ENCODE measurements around the gene CFL2.

DNA sequence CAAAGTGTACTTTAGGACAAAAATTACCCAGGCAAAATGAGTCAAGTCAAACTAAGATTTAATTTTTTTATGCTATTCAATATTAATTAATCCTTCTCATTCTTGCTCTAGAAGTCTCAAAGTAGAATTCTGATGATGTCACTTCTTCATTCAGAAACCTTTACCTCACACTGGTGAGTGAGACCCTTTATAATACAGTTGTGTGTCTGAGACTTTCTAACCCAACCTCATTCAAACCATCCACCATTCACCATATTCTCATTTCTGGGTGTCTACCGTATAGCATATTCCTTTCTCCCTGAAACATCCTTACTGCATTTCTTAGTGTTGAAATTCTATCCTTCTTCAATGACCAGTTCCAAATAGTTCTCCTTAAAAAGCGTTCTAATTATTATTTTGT is 40.8 kb upstream of the CFL2 start:
- TF ChIP-seq CREB1 (CRISPR knock-in tag; IDR thresholded peaks at IDR 0.05) (no peak), NR1H2 (CRISPR knock-in tag; IDR thresholded peaks at IDR 0.05) (no peak), GTF2I (CRISPR knock-in tag; conservative IDR thresholded peaks at IDR 0.05) (no peak), TCF7 (CRISPR knock-in tag; IDR thresholded peaks at IDR 0.05; ENCODE audit: low read depth) (no peak)
- TF ChIP-seq, protein P1, sequence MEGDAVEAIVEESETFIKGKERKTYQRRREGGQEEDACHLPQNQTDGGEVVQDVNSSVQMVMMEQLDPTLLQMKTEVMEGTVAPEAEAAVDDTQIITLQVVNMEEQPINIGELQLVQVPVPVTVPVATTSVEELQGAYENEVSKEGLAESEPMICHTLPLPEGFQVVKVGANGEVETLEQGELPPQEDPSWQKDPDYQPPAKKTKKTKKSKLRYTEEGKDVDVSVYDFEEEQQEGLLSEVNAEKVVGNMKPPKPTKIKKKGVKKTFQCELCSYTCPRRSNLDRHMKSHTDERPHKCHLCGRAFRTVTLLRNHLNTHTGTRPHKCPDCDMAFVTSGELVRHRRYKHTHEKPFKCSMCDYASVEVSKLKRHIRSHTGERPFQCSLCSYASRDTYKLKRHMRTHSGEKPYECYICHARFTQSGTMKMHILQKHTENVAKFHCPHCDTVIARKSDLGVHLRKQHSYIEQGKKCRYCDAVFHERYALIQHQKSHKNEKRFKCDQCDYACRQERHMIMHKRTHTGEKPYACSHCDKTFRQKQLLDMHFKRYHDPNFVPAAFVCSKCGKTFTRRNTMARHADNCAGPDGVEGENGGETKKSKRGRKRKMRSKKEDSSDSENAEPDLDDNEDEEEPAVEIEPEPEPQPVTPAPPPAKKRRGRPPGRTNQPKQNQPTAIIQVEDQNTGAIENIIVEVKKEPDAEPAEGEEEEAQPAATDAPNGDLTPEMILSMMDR (IDR thresholded peaks at IDR 0.05), result no peak
- TF ChIP-seq, protein P2, sequence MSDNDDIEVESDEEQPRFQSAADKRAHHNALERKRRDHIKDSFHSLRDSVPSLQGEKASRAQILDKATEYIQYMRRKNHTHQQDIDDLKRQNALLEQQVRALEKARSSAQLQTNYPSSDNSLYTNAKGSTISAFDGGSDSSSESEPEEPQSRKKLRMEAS (CRISPR knock-in tag; IDR thresholded peaks at IDR 0.05), result no peak
- TF ChIP-seq, protein P3, sequence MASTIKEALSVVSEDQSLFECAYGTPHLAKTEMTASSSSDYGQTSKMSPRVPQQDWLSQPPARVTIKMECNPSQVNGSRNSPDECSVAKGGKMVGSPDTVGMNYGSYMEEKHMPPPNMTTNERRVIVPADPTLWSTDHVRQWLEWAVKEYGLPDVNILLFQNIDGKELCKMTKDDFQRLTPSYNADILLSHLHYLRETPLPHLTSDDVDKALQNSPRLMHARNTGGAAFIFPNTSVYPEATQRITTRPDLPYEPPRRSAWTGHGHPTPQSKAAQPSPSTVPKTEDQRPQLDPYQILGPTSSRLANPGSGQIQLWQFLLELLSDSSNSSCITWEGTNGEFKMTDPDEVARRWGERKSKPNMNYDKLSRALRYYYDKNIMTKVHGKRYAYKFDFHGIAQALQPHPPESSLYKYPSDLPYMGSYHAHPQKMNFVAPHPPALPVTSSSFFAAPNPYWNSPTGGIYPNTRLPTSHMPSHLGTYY (CRISPR knock-in tag; IDR thresholded peaks at IDR 0.05), result no peak
- TF ChIP-seq, protein P4, sequence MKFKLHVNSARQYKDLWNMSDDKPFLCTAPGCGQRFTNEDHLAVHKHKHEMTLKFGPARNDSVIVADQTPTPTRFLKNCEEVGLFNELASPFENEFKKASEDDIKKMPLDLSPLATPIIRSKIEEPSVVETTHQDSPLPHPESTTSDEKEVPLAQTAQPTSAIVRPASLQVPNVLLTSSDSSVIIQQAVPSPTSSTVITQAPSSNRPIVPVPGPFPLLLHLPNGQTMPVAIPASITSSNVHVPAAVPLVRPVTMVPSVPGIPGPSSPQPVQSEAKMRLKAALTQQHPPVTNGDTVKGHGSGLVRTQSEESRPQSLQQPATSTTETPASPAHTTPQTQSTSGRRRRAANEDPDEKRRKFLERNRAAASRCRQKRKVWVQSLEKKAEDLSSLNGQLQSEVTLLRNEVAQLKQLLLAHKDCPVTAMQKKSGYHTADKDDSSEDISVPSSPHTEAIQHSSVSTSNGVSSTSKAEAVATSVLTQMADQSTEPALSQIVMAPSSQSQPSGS (CRISPR knock-in tag; IDR thresholded peaks at IDR 0.05; ENCODE audit: borderline replicate concordance, low read depth), result no peak
- TF ChIP-seq, protein P5, sequence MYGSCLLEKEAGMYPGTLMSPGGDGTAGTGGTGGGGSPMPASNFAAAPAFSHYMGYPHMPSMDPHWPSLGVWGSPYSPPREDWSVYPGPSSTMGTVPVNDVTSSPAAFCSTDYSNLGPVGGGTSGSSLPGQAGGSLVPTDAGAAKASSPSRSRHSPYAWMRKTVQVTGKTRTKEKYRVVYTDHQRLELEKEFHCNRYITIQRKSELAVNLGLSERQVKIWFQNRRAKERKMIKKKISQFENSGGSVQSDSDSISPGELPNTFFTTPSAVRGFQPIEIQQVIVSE (CRISPR knock-in tag; IDR thresholded peaks at IDR 0.05; ENCODE audit: borderline replicate concordance), result no peak
